Caco-2 (cell line): ENCODE data around the gene NCLN. TPM values are rescaled to one million over a fixed set of nuclear protein-coding genes. Genes with fewer than 3 reads are reported as not detected.
"Not testable (repeated sequence)": the region's sequence is repeated elsewhere in the genome, so short reads cannot be mapped to it uniquely, and the experiment has no call there.

Experiments used
- BruUV-seq: library from RNA; stranded (reverse); fragments of 400-500 nt; replicated peaks from 2 replicates; lab custom pipeline; 2021; lab: Mats Ljungman, UMichigan
- CTCF ChIA-PET: fragments of 300-600 bp; sonication (Branson Sonifier 250); formaldehyde crosslinking; loops from one replicate; lab custom pipeline; 2022; ENCODE audit warnings: antibody characterized with exemption; lab: Charles Lee
- POLR2A ChIA-PET: fragments of 300-600 bp; sonication (Branson Sonifier 250); formaldehyde crosslinking; loops from one replicate; lab custom pipeline; 2022; ENCODE audit warnings: antibody characterized with exemption; lab: Charles Lee
- DNase-seq, 2 experiments: peaks; one replicate each; pipeline versions ENCODE4 v3.0.0 to v3.0.0-alpha.2; 2020 to 2022
- H3K27me3 ChIP-seq: replicated peaks from 2 replicates; pipeline ENCODE4 v1.6.0; 2011; ENCODE audit warnings: low read length; ENCODE audit not compliant: control insufficient read depth, insufficient read depth
- H3K36me3 ChIP-seq: 2 replicates; pipeline ENCODE4 v1.5.1; 2011; ENCODE audit warnings: low read length; ENCODE audit not compliant: control insufficient read depth, insufficient read depth
- H3K4me1 ChIP-seq: fragments of 250-450 bp; sonication (Bioruptor Pico); 2 replicates; pipeline ENCODE4 v1.5.1; 2020; ENCODE audit warnings: mild to moderate bottlenecking
- H3K4me3 ChIP-seq: 2 replicates; pipeline ENCODE4 v1.5.1; 2011; ENCODE audit warnings: low read depth, mild to moderate bottlenecking, control low read depth, low read length
- H3K9me3 ChIP-seq: fragments of 250-450 bp; sonication (Bioruptor Pico); 2 replicates; pipeline ENCODE4 v1.5.1; 2020; ENCODE audit warnings: mild to moderate bottlenecking, moderate library complexity
- H3K27ac Mint-ChIP-seq: one replicate; pipeline ENCODE4 v1.8.0; 2022; ENCODE audit warnings: mixed read lengths; ENCODE audit not compliant: unreplicated experiment
- H3K27me3 Mint-ChIP-seq: one replicate; pipeline ENCODE4 v1.8.0; 2022; ENCODE audit warnings: mixed read lengths; ENCODE audit not compliant: insufficient read depth, unreplicated experiment
- H3K36me3 Mint-ChIP-seq: one replicate; pipeline ENCODE4 v1.8.0; 2022; ENCODE audit warnings: mild to moderate bottlenecking, mixed read lengths; ENCODE audit not compliant: insufficient read depth, unreplicated experiment
- H3K4me1 Mint-ChIP-seq: one replicate; pipeline ENCODE4 v1.8.0; 2022; ENCODE audit warnings: low read depth, mixed read lengths; ENCODE audit not compliant: unreplicated experiment
- H3K4me3 Mint-ChIP-seq: one replicate; pipeline ENCODE4 v1.8.0; 2022; ENCODE audit warnings: mild to moderate bottlenecking, moderate library complexity, mixed read lengths; ENCODE audit not compliant: unreplicated experiment
- H3K9me3 Mint-ChIP-seq: one replicate; pipeline ENCODE4 v1.8.0; 2022; ENCODE audit warnings: mixed read lengths; ENCODE audit not compliant: unreplicated experiment
- intact Hi-C: fragments of 100-400 bp; cut with micrococcal nuclease; formaldehyde crosslinking; loops from one replicate; pipeline ENCODE4 v1.10.0; 2022; ENCODE audit not compliant: unreplicated experiment
- total RNA-seq: library from RNA; stranded (reverse); gene quantifications from 2 replicates; pipeline ENCODE4 v1.2.3, GENCODE V29; 2022
- TF ChIP-seq, protein P1 (sequence below), 2 experiments: fragments of 200-600 bp in 1 of 2; IDR thresholded peaks; 1 replicate in 1 of 2; 2 replicates in 1 of 2; pipeline versions ENCODE4 v1.5.1 to v1.8.0; 2011 to 2022; ENCODE audit warnings: antibody characterized with exemption in 1 of 2, control low read depth in 1 of 2, inconsistent platforms in 1 of 2, low read depth in 1 of 2, low read length in 1 of 2, mild to moderate bottlenecking in 1 of 2, moderate library complexity in 1 of 2; ENCODE audit not compliant: insufficient read depth in 1 of 2, severe bottlenecking in 1 of 2, unreplicated experiment in 1 of 2

The NCLN gene
- total RNA-seq, 1 experiment from 2014 or later, result 87.3 TPM

DNA sequence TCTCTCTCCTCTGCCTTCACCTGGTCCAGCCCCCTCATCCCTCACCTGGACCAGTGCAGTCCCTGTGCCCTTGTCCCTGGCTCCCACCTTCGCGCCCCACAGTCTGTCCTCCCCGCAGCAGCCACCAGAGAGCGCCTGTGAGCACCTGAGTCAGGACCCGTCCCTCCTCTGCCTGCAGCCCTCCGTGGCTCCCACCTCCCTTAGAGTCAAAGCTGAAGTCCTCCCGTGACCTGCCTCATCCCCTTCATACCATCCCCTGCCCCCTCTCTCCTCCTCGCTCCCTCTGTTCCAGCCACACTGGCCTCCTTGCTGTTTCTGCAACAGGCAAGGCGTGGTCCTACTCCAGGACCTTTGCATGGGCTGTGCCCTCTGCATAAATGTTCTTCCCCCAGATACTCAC, 49.1 kb downstream of the NCLN start:
- TF ChIP-seq, protein P1, sequence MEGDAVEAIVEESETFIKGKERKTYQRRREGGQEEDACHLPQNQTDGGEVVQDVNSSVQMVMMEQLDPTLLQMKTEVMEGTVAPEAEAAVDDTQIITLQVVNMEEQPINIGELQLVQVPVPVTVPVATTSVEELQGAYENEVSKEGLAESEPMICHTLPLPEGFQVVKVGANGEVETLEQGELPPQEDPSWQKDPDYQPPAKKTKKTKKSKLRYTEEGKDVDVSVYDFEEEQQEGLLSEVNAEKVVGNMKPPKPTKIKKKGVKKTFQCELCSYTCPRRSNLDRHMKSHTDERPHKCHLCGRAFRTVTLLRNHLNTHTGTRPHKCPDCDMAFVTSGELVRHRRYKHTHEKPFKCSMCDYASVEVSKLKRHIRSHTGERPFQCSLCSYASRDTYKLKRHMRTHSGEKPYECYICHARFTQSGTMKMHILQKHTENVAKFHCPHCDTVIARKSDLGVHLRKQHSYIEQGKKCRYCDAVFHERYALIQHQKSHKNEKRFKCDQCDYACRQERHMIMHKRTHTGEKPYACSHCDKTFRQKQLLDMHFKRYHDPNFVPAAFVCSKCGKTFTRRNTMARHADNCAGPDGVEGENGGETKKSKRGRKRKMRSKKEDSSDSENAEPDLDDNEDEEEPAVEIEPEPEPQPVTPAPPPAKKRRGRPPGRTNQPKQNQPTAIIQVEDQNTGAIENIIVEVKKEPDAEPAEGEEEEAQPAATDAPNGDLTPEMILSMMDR (IDR thresholded peaks at IDR 0.05; ENCODE audit: insufficient read depth in 1 of 2, low read depth in 1 of 2, low read length in 1 of 2, severe bottlenecking in 1 of 2, unreplicated experiment in 1 of 2), result no peak
- H3K9me3 ChIP-seq, result no peaks in the 10 kb centered on the region
- CTCF ChIA-PET, result interaction anchor here (0.6 kb wide), 1 partner anchor 211 kb away, joined by 3 read pairs; no protein-coding TSS in a partner anchor
- no peaks in the 10 kb centered on the region for H3K4me1 ChIP-seq
- Mint-ChIP-seq H3K9me3 (no peaks in the 10 kb centered on the region), H3K36me3 (no peaks in the 10 kb centered on the region), H3K27me3 (peaks cover 12% of the 10 kb centered on the region), H3K27ac (no peak overlapping the region), H3K4me3 (no peak overlapping the region), H3K4me1 (peaks cover 7% of the 10 kb centered on the region)
- no TSS peak for BruUV-seq
- no peaks in the 10 kb centered on the region for H3K27me3 ChIP-seq
- no peaks in the 10 kb centered on the region for H3K36me3 ChIP-seq
- DNase-seq, result peak in 1 of 2 experiments; percentile 28
- H3K4me3 ChIP-seq, result no peak overlapping the region
- intact Hi-C loops, result no loop called here
- POLR2A ChIA-PET, result no interaction called here

DNA sequence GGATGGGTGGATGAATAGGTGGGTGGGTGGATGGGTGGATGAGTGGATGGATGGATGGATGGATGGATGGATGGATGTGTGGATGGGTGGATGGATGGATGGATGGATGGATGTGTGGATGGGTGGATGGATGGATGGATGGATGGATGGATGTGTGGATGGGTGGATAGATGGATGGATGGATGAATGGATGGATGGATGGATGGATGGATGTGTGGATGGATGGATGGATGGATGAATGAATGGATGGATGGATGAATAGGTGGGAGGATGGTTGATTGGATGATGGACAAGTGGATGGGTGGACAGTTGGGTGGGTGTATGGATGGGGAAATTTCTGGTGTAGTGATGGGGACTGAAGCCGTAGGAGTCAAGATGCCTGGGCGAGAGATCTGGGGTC, 49.9 kb downstream of the NCLN start:
- POLR2A ChIA-PET, result not testable (repeated sequence)

DNA sequence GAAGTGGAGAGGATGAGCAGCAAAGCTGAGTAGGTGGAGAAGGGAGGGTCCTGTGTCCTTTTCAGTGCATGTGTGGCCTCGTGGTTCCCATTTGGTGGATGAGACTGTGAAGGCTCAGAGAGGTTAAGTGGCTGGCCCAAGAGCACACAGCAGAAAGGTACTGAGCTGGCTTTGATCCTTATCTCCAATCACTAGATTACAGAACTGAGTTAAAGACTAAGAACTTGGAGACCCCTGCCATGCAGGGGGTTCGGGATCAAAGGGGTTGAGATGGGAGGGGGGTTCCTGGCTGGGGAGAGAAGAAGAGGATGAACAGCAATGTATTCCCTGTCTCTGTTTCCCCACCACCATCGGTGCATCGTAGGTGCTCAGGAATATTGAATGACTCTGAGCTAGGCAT, 50.5 kb downstream of the NCLN start:
- H3K4me1 ChIP-seq, result no peaks in the 10 kb centered on the region

More for the DNA sequence above, 49.9 kb downstream of the NCLN start:
- H3K4me3 Mint-ChIP-seq, H3K36me3 Mint-ChIP-seq, H3K4me1 ChIP-seq, H3K27me3 ChIP-seq, DNase-seq, BruUV-seq, H3K4me3 ChIP-seq, H3K9me3 Mint-ChIP-seq, H3K36me3 ChIP-seq, H3K4me1 Mint-ChIP-seq, H3K9me3 ChIP-seq, intact Hi-C loops, H3K27ac Mint-ChIP-seq: not testable (repeated sequence)
- H3K27me3 Mint-ChIP-seq, result peaks cover 13% of the 10 kb centered on the region
- CTCF ChIA-PET, result interaction anchor here (0.6 kb wide), 1 partner anchor 212 kb away, joined by 3 read pairs; no protein-coding TSS in a partner anchor

More for the DNA sequence above, 50.5 kb downstream of the NCLN start:
- H3K4me3 Mint-ChIP-seq, result no peak overlapping the region
- TF ChIP-seq, protein P1 (IDR thresholded peaks at IDR 0.05; ENCODE audit: insufficient read depth in 1 of 2, low read depth in 1 of 2, low read length in 1 of 2, severe bottlenecking in 1 of 2, unreplicated experiment in 1 of 2), result no peak
- no peak overlapping the region for H3K27ac Mint-ChIP-seq
- CTCF ChIA-PET, result no interaction called here
- no peak for DNase-seq
- H3K9me3 Mint-ChIP-seq, result no peaks in the 10 kb centered on the region
- H3K9me3 ChIP-seq, result no peaks in the 10 kb centered on the region
- intact Hi-C loops, result no loop called here
- BruUV-seq, result no TSS peak
- H3K36me3 ChIP-seq, result no peaks in the 10 kb centered on the region
- POLR2A ChIA-PET, result no interaction called here
- no peak overlapping the region for H3K4me3 ChIP-seq
- H3K27me3 ChIP-seq, result no peaks in the 10 kb centered on the region
- no peaks in the 10 kb centered on the region for H3K36me3 Mint-ChIP-seq
- H3K4me1 Mint-ChIP-seq, result peaks cover 7% of the 10 kb centered on the region
- H3K27me3 Mint-ChIP-seq, result peaks cover 13% of the 10 kb centered on the region
